Suprapubic skin (tissue), 4 donors: ENCODE data around the gene IGSF8. TPM values are rescaled to one million over a fixed set of nuclear protein-coding genes. Genes with fewer than 3 reads are reported as not detected.
"Not testable (repeated sequence)": the region's sequence is repeated elsewhere in the genome, so short reads cannot be mapped to it uniquely, and the experiment has no call there.

ENCODE experiments used
- DNase-seq, 2 donors: peaks; one replicate each; pipeline ENCODE4 v3.0.0-alpha.2; 2019; ENCODE audit warnings: low spot score in 2 of 2
- H3K27ac ChIP-seq: fragments of 200-600 bp; sonication (generic); one replicate; pipeline ENCODE4 v1.5.1; 2019
- H3K27me3 ChIP-seq: fragments of 200-600 bp; sonication (generic); one replicate; pipeline ENCODE4 v1.5.1; 2019
- H3K36me3 ChIP-seq: fragments of 200-600 bp; sonication (generic); one replicate; pipeline ENCODE4 v1.5.1; 2019
- H3K4me1 ChIP-seq: fragments of 200-600 bp; sonication (generic); one replicate; pipeline ENCODE4 v1.5.1; 2019
- H3K4me3 ChIP-seq: fragments of 200-600 bp; sonication (generic); one replicate; pipeline ENCODE4 v1.5.1; 2019; ENCODE audit warnings: mild to moderate bottlenecking
- H3K9me3 ChIP-seq: fragments of 200-600 bp; sonication (generic); one replicate; pipeline ENCODE4 v1.5.1; 2019
- CTCF ChIP-seq, 2 donors: fragments of 200-600 bp in 1 of 2; fragments of 450-650 bp in 1 of 2; sonication (generic) in 1 of 2; IDR thresholded peaks; one replicate each; pipeline ENCODE4 v1.5.1; 2016 to 2019; ENCODE audit warnings: antibody characterized with exemption in 2 of 2, mild to moderate bottlenecking in 1 of 2, moderate library complexity in 1 of 2
- EP300 ChIP-seq: sonication (generic); formaldehyde crosslinking; IDR thresholded peaks from one replicate; pipeline ENCODE4 v1.6.1; 2017; ENCODE audit warnings: antibody characterized with exemption
- POLR2A ChIP-seq, 2 donors: fragments of 450-650 bp; IDR thresholded peaks; one replicate each; pipeline ENCODE4 v1.6.1; 2017; ENCODE audit warnings: antibody characterized with exemption in 2 of 2, mild to moderate bottlenecking in 2 of 2, moderate library complexity in 2 of 2
- POLR2AphosphoS5 ChIP-seq, 3 donors: sonication (generic); formaldehyde crosslinking; IDR thresholded peaks; one replicate each; pipeline ENCODE4 v1.6.1; 2017; ENCODE audit warnings: antibody characterized with exemption in 3 of 3
- WGBS: methylation state at CpG from one replicate; pipeline ENCODE4 v1.1.5; 2018; 5-methylcytosine and 5-hydroxymethylcytosine counted together
- total RNA-seq, 4 donors: library from RNA; depleted of rRNA; stranded (reverse); fragments of >200 nt; gene quantifications; one replicate each; pipeline ENCODE4 v1.1.0, GENCODE V29; 2016

Gene IGSF8
- total RNA-seq, 4 donors from 2014 or later: 44.1 to 90.5 (median 50.8) TPM

DNA sequence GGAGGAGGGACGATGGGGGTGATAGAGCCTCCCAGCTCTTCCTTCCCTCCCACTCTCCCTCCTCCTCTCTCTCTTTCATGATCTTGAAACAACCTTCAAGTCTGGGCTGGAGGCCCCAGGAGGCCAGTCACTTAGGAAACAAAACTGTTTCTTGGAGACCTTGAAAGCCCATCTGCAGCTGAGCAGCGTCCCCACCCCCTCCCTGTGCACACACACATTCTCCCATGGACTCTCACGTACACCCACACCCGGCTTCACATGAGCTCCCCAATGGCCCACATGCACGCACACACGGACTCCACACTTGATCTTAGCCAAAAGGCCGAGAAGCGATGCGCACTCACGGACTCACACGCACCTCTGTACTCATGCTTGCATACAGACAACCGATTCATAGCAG, 13.9 kb upstream of the IGSF8 start:
- TF ChIP-seq CTCF (IDR thresholded peaks at IDR 0.05) (no peak), POLR2A (IDR thresholded peaks at IDR 0.05) (no peak), POLR2AphosphoS5 (IDR thresholded peaks at IDR 0.05) (no peak), EP300 (no peak)
- WGBS: 81% methylated on average over 12 of the region's 12 CpGs
- DNase-seq: no peak
- Histone ChIP-seq H3K4me1 (peaks cover 10% of the 10 kb centered on the region), H3K27ac (no peak overlapping the region), H3K27me3 (peaks cover 11% of the 10 kb centered on the region), H3K4me3 (no peak overlapping the region), H3K36me3 (no peaks in the 10 kb centered on the region), H3K9me3 (no peaks in the 10 kb centered on the region)

- not testable (repeated sequence) for H3K4me1 ChIP-seq, H3K4me3 ChIP-seq, H3K9me3 ChIP-seq, H3K36me3 ChIP-seq, DNase-seq, H3K27ac ChIP-seq
- 88% methylated on average over 10 of the region's 10 CpGs for WGBS
- peaks cover 11% of the 10 kb centered on the region for H3K27me3 ChIP-seq
Observed at GRCh38 chr1:160111462-160111861, 13.0 kb upstream of the IGSF8 start.

DNA sequence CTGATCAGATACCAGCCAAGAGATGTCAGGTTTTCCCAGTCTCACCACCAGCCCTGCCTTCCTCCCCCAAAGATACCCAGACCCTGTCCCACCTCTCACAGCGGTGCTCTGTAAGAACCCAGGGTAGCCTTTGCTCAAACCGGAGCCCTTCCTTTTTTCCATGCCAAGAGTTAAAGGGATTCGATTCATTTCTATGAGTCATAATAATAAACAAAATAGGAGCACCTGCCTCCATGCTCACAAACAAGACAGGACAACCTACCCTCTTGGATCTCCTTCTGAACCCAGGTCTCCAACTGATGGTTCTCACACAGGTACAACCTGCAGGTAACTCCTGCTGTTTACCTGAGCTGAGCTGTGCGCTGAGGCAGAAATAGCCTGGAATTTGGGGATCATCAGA, 11.3 kb upstream of the IGSF8 start:
- 43% methylated on average over 4 of the region's 4 CpGs for WGBS
- TF ChIP-seq CTCF (IDR thresholded peaks at IDR 0.05) (no peak), POLR2AphosphoS5 (IDR thresholded peaks at IDR 0.05) (no peak), POLR2A (IDR thresholded peaks at IDR 0.05) (no peak), EP300 (no peak)
- no peaks in the 10 kb centered on the region for H3K36me3 ChIP-seq

DNA sequence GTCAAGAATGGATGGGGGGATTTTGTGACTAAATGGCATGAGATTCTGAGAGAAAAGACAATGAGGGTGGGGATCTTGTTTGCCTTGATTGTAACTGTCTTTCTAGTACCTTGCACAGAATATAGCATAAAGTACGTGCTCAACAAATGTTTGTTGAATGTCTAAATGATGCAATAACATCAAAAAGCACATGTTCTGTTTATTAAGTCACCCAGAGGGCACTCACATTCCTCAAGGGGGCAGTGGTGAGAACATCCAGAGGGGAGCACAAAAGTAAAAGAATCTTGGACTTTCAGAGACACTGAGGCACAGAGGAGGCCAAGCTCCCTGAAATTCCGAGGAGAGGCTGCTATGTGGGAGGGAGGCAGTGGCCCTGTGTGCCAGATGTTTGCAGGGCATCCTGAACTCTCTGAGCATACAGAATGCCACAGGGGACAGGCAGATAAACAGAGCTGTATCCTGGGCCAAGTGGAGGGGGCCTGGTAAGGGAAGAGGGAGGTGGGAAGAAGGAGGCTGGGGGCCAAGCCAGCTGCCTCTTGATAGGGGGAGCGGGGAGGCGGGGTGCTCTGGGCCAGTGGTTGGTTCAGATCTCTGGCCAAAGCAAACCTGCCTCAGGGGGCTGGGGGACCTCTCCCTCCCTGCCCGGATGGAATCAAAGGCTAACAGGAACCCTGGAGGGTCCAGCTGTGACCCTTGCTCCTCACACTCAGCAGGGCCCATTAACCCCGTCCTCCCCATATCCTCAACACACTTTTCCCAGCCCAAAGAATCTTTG, 10.7 kb upstream of the IGSF8 start:
- no peak for DNase-seq
- H3K27me3 ChIP-seq: no peaks in the 10 kb centered on the region
- WGBS: 19% methylated on average over 6 of the region's 6 CpGs

More for the DNA sequence above, 11.3 kb upstream of the IGSF8 start:
- no peak for DNase-seq
- H3K27me3 ChIP-seq: no peaks in the 10 kb centered on the region
- peaks cover 4% of the 10 kb centered on the region for H3K4me1 ChIP-seq
- no peaks in the 10 kb centered on the region for H3K9me3 ChIP-seq
- no peak overlapping the region for H3K27ac ChIP-seq
- H3K4me3 ChIP-seq: no peak overlapping the region

GRCh38 chr1:160107512-160107911, 9.1 kb upstream of the IGSF8 start:
- H3K36me3 ChIP-seq: no peaks in the 10 kb centered on the region
- peaks cover 17% of the 10 kb centered on the region for H3K4me1 ChIP-seq
- H3K9me3 ChIP-seq: no peaks in the 10 kb centered on the region
- WGBS: 92% methylated on average over 1 of the region's 1 CpG
- no peak overlapping the region for H3K27ac ChIP-seq
- TF ChIP-seq POLR2AphosphoS5 (IDR thresholded peaks at IDR 0.05): no peak
- no peak for TF ChIP-seq EP300
- TF ChIP-seq CTCF (IDR thresholded peaks at IDR 0.05): no peak
- no peak for TF ChIP-seq POLR2A (IDR thresholded peaks at IDR 0.05)
- H3K27me3 ChIP-seq: no peaks in the 10 kb centered on the region
- H3K4me3 ChIP-seq: no peak overlapping the region
- no peak for DNase-seq

More for the DNA sequence above, 10.7 kb upstream of the IGSF8 start:
- H3K4me3 ChIP-seq: no peak overlapping the region
- H3K4me1 ChIP-seq: peaks cover 7% of the 10 kb centered on the region
- TF ChIP-seq POLR2A (IDR thresholded peaks at IDR 0.05) (no peak), POLR2AphosphoS5 (IDR thresholded peaks at IDR 0.05) (no peak), EP300 (no peak), CTCF (IDR thresholded peaks at IDR 0.05) (peak in 1 of 2 donors; percentile 40)
- no peaks in the 10 kb centered on the region for H3K36me3 ChIP-seq
- no peak overlapping the region for H3K27ac ChIP-seq
- no peaks in the 10 kb centered on the region for H3K9me3 ChIP-seq

DNA sequence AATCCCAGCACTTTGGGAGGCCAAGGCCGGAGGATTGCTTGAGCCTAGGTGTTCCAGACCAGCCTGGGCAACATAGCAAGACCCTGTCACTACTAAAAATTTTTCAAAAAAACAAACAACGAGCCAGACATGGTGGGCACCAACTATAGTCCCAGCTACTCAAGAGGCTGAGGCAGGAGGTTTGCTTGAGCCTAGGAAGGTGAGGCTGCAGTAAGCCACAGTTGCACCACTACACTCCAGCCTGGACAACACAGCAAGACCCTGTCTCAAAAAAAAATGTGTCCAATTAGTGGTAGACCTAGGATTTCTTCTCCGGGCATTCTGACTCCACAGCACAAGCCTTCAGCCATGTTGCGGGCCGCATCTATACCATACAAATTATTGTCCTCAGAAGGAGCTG, 6.7 kb upstream of the IGSF8 start:
- peaks cover 32% of the 10 kb centered on the region for H3K4me1 ChIP-seq

More for the DNA sequence above, 6.7 kb upstream of the IGSF8 start:
- Histone ChIP-seq H3K9me3 (no peaks in the 10 kb centered on the region), H3K27ac (no peak overlapping the region), H3K4me3 (no peak overlapping the region), H3K36me3 (no peaks in the 10 kb centered on the region), H3K27me3 (no peaks in the 10 kb centered on the region)
- TF ChIP-seq POLR2AphosphoS5 (IDR thresholded peaks at IDR 0.05) (no peak), CTCF (IDR thresholded peaks at IDR 0.05) (no peak)
- DNase-seq: no peak
- 92% methylated on average over 5 of the region's 5 CpGs for WGBS
